ENCODE data around the gene ERCC3.
"Not testable (repeated sequence)": the region's sequence is repeated elsewhere in the genome, so short reads cannot be mapped to it uniquely, and the experiment has no call there.

Gene ERCC3

DNA sequence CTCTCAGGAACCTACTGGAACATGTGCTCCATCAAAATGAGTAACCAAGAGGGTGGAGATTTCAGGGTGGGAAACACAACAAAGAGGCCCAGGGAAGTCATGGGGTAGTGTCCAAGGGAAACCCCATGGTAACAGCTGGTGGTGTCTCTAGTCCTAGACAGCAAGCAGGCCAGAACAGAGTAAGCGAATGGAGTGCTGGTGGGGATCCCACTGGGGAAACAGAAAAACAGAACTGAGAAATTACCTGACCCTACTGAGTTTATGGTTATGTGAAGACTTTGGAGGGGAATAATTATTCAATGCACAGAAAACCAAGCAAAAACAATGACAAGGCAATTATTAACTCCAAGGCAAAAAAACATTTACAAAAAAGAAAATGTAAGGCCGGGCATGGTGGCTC lies 16.9 kb downstream of the ERCC3 start:
- DNase-seq, result no peak

DNA sequence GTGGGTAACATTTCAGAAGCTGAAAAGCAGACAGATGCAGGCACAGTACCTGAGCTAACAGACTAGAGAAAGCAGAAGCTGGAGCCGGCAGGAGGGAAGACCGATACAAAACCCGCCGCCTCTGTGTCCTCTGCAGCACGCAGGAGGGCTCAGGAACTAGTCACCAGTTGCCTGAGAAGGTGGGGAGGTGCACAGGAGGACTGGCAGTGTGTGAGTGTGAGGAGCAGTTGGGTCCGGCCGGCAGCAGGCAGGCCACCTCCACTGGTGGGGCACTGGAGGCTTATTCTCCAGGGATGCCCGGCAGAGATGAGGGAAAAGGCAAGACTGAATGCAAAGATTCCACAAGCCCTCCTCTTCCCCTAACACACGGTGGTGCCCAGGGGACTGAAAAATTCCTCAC lies 18.2 kb downstream of the ERCC3 start:
- no peak for DNase-seq

DNA sequence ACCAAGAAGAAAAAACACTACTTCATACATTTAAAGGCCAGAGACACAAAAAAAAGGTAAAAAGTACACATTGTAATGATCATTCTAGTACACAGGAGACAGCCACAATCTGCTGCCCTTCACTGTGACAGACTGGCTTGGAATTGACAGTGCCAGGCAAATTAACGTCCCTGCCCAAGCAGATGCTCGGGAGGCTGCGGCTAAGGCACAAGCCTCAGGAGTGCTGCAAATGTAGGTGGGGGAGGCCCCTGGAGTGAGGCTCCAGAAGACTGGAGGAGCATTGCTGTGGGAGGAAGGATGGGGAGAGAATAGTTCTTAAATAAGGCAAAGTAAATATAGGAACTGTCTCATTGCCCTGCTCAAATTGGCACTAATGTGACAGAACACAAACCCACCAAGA lies 18.6 kb downstream of the ERCC3 start:
- no peak for DNase-seq

DNA sequence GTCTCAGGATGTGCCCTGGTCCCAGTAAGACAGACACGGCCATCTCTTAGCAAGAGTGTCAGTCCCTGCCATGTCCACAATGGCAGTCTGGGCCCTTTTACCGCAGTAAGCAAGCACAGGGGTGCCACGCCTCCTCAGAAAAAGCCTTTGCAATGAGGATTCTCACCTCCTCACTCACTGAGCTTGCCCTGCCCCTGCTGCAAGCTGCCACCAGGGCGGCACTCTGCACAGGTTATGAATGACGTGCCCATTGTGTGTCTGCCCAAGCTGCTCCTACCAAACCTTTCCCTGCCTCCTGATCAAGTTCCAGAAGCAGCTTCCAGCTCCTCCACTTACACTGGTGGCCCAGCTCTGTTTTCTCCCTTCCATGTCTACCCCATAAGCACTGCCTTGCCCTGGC lies 23.3 kb downstream of the ERCC3 start:
- peak; percentile 12 to 21 for DNase-seq

DNA sequence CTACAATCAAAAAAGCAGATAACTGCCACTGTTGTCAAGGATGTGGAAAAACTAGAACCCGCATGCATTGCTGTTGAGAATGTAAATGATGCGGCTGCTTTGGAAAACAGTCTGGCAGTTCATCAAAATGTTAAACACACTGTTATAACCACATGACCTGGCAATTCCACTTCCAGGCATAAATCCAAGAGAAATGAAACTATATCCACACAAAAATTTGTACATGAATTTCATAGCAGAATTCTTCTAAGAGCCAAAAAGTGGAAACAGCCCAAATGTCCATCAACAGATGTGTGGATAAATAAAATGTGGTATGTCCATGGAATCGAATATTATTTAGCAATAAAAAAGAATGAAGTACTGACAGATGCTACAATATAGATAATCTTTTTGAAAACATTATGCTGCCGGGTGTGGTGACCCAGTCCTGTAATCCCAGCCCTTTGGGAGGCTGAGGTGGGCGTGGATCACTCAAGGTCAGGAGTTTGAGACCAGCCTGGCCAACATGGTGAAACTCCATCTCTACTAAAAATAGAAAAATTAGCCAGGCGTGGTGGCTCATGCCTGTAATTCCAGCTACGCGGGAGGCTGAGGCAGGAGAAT lies 32.0 kb downstream of the ERCC3 start:
- DNase-seq, result no peak

DNA sequence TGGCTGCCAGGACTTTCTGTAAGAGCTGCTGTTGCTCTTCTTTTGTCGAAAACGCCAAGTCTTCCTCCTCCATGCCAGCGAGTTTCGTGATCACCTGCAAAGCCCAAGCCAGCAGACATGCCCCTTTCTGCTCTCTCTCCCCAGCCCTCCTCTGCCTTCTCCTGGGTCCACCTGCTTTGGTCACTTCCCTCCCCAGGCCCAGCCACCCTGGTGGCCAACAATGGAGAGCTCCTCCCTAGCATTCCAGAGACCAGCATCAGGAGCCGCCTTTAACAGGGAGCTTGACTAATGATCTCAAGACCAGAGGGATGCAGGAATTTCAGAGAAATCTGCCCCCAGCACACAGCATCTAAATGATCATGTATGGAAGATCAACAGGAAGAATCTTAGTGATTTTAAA lies 34.6 kb downstream of the ERCC3 start:
- no peak for DNase-seq

DNA sequence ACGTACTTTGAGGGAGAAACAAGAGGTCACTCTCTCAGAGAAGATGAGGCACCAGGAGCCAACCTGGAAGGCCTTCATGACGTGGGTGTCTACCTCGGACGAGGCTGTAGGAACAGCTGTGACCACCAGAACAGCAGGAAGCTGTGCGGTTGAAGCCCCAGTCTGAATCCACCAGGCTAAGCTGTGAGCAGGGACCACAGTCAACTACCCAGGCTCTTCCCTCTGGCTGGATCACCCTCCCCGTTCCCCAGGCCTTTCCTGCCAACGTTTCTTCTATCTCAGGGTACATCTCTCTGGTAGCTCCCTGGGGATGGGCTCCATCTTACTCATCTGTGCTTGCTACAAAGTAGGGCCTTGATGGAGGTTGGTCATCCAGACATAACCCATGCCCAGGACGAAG lies 37.1 kb downstream of the ERCC3 start:
- DNase-seq, result peak; percentile 69 to 71

DNA sequence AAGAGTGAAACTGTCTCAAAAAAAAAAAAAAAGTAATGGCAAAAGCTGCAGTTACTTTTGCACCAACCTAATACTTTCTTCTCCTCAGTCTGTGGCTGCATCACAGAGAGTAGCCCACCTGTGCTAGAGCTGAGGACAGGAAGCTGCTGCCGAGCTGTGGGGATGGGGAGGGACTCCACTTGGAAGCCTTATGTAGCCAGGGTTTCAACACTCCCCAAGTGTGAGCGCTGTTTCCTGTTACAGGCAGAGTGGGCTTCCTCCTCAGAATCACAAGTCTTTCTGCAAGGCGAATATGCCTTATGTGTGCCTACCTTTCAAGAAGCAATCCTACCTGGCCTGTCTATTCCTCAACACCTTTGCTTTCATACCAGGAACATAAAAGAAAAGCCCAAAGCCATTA lies 37.6 kb downstream of the ERCC3 start:
- peak; percentile 64 to 76 for DNase-seq

DNA sequence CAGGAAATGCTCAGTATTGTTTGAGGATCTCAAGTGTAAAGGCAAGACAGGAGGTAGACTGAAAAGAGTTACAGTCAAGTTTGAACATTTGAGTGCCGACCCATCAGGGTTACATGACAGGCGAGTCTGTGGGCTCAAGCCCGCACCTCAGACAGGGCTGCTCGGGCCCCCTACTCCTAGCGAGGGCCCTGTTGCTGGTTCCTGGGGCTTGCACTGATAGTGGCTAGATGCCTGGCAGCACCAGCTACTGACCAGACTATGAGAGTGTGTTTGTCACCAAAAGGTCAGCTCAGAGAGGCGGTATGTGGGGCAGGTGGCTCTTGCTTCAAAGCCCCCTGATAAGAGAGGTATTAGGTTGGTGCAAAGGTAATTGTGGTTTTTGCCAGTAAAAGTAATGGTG lies 38.2 kb downstream of the ERCC3 start:
- DNase-seq, result no peak

DNA sequence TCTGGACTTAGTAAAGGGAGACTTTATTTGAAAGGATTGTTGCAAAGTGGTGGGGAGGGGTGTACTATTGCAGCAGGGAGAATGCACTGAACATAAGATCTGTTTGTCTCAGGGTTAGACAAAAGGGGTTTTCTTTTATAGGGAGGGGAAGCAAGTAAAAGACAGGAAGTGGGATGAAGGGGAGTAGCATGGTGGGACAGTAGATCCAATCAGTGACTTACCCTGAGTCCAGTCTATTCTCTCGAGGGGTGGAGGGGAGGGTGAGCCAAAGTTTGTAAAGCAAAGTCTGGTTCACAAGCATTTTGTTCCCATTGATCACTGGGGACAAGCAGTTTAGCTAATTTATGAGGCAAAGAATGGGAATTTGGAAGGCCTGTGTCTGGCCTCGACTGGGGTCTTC lies 38.8 kb downstream of the ERCC3 start:
- peak in 1 of 2 experiments; percentile 7 for DNase-seq

DNA sequence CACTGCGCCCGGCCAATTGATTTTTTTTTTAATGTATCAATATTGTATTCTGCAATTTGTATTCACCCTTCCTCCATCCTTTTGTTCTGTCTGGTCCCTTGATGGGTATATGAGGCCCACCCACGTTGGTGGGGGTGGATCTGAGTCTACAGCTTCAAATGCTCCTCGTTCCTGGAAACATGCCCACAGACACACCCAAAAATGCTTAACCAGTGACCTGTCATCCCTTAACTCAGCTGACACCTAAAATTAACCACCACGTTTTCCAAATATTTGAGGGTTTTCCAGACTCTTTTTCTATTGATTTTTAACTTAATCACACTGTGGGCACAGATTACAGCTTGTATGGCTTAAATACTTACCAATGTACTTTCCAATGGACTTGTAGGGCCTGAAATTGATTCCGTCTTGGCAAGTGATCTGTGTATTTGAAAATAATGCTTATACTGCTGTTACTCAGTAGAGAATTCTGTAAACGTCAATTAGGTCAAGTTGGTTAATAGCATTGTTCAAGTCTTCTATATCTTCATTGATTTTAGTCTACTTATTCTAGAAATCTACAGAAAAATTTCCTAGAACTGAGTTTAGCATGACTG lies 39.5 kb downstream of the ERCC3 start:
- no peak for DNase-seq

DNA sequence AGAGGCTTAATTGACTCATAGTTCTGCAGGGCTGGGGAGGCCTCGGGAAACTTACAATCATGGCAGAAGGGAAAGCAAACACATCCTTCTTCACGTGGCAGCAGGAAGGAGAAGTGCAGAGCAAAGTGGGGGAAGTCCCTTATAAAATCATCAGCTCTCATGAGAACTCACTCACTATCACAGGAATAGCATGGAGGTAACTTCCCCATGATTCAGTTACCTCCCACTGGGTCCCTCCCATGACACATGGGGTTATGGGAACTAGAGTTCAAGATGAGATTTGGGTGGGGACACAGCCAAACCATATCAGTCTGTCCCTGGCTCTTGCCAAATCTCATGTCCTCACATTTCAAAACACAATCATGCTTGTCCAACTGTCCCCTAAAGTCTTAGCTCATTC lies 52.8 kb downstream of the ERCC3 start:
- not testable (repeated sequence) for DNase-seq

DNA sequence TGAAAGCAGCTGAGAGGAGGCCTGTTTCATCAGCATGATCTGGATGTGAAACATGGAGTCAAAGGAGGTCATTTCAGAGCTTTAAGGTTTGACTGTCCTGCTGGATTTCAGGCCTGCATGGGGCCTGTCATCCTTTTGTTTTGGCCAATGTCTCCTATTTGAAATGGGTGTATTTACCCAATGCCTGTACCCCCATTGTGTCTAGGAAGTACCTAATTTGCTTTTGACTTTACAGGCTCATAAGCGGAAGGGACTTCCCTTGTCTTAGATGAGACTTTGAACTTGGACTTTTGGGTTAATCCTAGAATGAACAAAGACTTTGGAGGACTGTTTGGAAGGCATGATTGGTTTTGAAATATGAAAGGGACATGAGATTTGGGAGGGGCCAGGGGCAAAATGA lies 54.5 kb downstream of the ERCC3 start:
- DNase-seq, result no peak

DNA sequence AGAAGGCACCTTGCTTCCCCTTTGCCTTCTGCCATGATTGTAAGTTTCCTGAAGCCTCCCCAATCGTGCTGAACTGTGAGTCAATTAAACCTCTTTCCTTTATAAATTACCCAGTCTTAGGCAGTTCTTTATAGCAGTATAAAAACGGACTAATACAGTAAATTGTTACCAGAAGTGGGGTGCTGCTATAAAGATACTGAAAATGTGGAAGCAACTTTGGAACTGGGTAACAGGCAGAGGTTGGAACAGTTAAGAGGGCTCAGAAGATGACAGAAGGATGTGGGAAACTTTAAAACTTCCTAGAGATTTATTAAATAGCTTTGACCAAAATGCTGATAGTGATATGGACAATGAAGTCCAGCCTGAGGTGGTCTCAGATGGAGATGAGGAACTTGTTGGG lies 56.2 kb downstream of the ERCC3 start:
- DNase-seq, result not testable (repeated sequence)

DNA sequence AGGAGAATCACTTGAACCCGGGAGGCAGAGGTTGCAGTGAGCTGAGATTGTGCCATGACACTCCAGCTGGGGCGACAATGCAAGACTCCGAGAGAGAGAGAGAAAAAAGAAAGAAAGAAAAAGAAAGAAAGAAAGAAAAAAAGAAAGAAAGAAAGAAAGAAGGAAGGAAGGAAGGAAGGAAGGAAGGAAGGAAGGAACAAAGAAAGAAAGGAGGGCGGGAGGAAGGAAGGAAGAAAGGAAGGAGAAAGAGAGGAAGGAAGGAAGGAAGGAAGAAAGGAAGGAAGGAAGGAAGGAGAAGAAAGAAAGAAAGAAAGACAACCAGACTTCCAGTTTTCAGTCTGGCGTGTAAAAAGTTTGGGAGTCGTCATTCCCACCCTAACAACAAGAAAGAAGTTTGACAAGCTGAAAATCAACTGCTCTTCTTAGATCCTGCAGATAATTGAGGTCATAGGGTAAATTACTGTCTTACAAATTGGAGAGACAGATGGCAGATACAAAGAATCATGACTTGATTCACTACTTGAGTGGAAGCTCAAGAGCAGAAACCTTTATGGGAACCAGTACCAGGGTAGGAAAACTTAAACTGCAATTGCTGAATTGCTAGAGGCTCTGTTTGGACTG lies 58.8 kb downstream of the ERCC3 start:
- DNase-seq, result no peak

DNA sequence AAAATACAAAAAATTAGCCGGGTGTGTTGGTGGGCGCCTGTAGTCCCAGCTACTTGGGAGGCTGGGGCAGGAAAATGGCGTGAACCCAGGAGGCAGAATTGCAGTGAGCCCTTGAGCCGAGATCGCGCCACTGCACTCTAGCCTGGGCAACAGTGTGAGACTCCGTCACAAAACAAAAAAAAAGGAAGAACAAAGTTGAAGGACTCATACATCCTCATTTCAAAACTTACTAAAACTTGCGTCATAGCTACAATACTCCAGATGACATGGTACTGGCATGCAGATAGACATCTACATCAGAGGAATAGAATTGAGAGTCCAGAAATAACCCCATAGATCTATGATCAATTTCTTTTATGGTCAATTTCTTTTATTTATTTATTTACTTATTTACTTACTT lies 60.2 kb downstream of the ERCC3 start:
- peak in 1 of 2 experiments; percentile 39 for DNase-seq

DNA sequence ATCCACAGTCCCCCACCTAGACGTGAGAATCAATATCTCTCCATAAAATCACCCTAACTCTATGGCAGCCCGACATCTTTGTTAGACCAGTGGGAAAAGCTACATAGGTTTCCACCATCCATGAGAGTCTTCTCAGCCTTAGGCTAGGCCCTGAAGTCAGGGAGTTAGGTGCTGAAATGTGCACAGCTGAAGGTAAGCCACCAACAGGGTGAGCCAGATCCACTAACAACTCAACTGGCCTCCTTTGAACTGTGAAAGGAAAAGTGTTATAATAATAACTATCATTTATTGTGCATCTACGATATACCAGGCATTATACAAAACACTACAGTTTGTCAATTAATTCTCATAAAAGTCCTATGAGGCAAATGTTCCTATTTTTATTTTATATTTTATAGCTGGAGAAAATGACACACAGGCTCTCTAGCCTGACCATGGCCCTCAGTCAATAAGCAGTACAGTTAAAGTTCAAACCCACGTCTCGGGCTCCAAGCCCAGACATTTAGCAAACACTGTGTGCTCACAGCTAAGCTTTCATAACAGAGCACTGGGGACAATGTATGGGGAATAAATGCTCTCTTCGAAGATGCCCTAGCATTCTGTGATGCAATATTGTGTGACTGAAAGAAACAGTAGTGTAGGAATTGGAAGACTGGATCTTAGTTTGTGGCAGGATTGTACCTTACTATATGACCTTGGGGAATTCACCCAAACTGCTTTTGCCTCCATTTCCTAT lies 62.6 kb downstream of the ERCC3 start:
- DNase-seq, result no peak

DNA sequence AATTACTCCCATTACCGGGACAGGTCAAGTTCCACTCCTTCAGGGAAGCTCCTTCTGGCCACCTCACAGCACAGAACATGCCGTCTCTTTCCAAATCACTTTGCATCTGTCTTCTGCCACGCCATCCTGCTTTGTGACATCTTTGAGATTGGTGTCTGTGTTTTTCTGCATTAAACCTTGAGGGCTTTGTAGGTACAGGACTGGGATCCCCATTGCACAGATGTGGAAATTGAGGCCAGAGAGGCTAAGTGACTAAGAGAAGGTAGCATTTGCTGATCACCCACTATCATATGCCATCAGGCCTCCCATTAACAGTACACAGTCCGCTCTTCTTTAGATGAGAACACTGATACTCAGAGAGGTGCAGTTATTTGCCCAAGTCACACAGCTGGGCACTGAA lies 64.4 kb downstream of the ERCC3 start:
- no peak for DNase-seq

DNA sequence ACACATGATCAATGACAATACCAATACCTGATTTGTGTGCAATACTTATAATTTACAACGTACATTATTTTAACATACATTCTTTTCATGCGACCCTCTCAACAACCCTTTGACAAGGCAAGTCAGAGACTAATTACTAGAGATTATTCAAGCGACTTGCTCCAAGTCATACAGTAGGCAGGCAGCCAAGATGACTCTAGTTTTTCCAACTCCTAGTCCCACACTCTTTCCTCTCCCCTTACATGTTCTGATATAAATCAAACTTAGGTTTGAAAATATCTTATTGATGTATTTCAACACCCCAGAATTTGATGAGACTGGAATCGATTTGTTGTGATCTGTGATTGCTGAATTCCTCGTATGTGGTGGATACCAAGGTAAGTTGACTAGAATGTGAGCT lies 65.8 kb downstream of the ERCC3 start:
- DNase-seq, result no peak

DNA sequence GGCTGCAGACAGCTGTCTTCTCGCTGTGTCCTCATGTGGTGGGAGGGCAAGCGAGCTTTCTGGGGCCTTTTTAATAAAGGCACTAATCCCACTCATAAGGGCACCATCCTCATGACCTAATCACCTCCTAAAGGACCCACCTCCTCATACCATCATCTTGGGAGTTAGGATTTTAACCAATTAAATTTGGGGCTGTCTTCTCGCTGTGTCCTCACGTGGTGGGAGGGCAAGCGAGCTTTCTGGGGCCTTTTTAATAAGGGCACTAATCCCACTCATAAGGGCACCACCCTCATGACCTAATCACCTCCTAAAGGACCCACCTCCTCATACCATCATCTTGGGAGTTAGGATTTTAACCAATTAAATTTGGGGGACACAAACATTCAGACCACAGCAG lies 66.7 kb downstream of the ERCC3 start:
- DNase-seq, result not testable (repeated sequence)

DNA sequence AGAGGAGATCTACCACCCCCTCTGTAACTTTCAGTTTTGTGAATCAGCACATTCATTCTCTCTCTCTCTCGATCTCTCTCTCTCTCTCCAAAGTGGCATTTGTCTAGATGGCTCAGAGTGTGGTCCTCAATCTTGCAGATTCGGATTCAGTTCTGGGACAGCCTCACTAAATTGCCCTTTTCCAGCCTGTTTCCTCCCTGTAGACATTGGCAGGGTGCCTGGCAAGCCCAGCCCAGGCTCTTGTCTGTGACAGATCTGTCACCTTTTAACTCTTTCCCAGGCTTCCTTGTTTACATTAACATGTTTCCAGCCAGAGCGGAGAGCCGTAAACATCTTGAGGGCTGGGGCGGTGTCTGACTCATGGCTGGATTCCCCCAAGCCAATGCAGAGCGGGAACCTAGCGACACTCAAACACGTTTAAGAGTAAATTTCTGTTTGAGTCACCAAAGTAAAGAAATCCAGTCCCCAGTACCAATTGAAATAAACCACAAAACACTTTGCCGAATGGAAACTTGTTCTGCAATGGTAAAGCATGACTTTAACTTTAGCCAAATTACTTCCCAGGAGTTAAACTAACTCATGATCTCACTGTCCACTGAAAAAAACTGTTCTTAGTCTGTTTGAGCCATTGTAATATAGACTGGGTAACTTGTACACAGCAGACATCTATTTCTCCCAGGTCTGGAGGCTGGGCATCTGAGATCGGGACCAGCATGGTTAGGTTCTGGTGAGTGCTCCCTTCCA lies 67.3 kb downstream of the ERCC3 start:
- no peak for DNase-seq

DNA sequence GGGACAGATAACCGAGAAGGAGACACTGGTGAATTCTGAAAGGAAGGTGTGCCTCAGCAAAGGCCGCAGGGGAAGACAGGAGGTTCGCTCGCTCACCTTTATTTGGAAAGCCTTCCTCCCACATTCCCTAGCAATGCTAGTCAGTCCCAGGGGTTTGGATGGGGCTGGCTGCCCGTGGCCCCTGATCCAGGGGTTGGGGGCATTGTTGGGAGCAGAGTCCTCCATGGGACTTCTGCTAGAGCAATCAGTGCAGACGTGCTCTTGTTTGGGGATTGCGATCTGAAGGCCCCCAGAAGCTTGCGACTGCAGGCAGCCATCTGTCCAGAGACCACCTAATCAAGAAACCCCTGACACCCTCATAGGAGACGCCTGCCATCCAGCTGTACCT lies 67.8 kb downstream of the ERCC3 start:
- no peak for DNase-seq

DNA sequence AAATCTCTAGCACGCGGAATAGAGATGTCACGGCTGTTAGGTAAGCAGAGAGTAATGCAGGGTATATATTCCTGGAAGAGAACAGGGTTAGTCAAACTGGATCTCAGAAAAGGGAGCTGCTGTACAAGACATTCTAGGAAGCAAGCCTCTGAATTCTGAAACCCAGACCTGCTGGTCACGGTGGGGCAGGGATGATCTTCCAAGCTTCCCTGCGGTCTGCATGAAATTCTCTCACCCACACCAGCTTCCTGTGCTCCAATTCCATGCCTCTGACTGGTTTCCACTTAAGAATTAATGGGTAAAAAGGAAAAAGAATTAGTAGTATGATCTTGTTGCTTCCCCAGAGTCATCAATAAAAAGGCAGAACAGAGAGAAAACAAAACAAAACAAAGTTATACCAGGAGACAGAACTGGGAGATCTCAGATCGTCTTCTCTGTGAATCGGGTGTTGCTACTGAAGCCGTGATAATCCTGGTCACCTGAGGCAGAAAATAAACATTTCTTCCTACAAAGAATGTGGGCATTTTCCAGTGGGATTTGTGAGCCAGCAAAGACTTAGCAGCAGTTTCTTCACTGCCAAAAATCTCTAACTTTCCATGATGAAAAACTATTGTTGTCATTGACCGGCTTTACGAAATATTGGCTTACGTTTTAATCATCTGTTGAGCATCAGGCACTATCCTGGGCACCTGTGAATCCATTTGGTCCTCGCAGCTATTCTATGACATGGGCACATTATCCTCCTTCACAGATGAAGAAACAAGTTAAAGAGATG lies 68.6 kb downstream of the ERCC3 start:
- no peak for DNase-seq

Data from Kasumi-1 (cell line).